Measurements from ENCODE around the gene RUSF1.
A peak's percentile ranks its signal among the peaks of the same experiment; 100 is the strongest.

Gene RUSF1

DNA sequence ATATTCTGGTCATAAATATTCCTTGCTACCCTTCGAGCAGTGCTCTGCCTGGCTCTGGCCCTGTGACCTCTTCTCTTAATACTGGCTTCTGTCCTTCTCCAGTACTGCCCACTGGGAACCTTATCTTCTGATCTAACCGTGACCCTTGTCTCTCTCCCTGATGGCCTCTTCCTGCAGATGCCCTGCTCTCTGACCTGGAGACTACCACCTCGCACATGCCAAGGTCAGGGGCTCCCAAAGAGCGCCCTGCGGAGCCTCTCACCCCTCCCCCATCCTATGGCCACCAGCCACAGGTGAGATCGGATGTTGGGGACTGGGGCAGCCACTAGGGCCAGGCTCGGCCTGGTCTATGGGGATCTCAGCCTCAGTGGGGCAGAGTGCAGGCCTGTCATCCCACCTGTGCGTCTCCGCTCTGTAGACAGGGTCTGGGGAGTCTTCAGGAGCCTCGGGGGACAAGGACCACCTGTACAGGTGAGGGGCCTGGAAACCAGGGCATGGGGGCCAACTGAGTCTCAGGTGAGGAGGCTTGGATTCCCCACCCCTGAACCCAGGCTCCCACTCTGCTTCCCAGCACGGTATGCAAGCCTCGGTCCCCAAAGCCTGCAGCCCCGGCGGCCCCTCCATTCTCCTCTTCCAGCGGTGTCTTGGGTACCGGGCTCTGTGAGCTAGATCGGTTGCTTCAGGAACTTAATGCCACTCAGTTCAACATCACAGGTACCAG, 34.8 kb downstream of the RUSF1 start:
- peaks cover 33% of the 10 kb centered on the region for H3K27me3 Mint-ChIP-seq
- H3K9me3 Mint-ChIP-seq = no peaks in the 10 kb centered on the region

DNA sequence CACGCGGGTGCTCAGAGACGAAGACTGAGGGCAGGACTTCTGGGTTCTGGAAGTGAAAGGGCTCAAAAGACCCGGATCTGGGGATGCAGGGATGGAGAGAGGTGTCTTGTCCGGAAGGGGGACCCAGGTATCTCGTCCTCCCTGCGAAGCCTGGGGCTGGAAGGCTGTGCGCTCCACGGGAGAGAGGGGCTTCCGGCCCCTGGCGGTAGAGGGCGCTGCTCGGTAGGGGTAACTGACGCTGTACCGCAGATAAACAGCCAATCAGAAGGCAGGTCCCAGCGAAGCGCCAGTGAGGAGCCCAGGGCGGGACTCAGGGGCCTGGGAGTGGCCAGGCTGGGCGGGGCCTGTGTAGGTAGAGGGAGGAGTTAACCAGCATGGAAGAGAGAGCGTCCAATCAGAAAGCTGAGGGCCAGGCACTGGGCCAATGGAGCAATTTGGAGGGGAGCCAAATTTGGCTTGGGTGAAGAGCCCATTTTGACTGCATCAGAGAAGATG, 35.4 kb downstream of the RUSF1 start:
- H3K27ac Mint-ChIP-seq = no peak overlapping the region
- peak; percentile 60 for DNase-seq
- H3K4me3 Mint-ChIP-seq = peak overlapping the region; percentile 70
- peaks cover 33% of the 10 kb centered on the region for H3K27me3 Mint-ChIP-seq
- no peaks in the 10 kb centered on the region for H3K9me3 Mint-ChIP-seq
- peaks cover 29% of the 10 kb centered on the region for H3K4me1 Mint-ChIP-seq (ENCODE audit: low read depth)
- no peaks in the 10 kb centered on the region for H3K36me3 Mint-ChIP-seq (ENCODE audit: low read depth)

More for the DNA sequence above, 34.8 kb downstream of the RUSF1 start:
- Mint-ChIP-seq H3K27ac (no peak overlapping the region), H3K4me3 (no peak overlapping the region), H3K36me3 (ENCODE audit: low read depth) (no peaks in the 10 kb centered on the region), H3K4me1 (ENCODE audit: low read depth) (peaks cover 29% of the 10 kb centered on the region)
- DNase-seq = no peak

DNA sequence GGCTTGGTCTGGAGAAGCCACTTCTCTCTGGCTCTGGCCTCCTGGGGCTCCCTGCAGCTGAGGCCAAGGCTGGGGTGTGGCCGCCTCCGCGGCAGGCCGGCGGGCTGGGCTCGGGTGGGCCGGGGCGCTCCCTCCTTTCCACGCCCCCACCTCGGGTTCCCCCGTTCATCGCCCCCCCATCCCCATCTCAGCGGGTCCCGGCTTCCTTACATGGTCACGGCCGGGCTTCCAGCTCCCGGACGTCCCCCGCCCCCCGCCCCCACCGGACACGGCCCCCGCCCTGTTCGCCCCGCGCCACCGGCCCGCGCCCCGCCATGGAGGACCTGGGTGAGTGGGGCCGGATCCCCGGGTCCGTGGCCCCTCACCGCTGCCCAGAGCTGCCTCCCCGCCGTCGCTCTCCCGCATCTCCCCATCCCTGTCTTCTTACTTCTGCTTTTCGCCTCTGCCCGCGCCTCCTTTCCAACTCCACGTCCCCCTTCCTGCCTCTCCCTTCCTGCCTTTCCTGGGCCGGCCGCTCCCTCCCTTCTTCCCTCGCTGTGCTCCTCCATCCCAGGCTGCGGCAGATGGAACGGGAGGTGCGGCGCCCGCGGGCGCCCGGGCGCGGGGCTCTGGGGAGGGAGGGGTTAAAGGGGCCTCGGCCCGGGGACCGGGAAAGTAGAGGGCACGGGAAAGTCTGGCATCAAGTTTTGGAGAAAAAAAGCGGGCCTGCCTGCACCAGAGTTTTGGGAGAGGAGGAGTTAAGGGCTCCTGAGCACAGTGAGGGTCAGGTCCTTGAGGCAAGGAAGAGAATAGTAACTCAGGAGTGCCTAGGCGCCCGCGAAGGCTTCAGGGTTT, 36.1 kb downstream of the RUSF1 start, which contains the start of gene TGFB1I1:
TGFB1I1 (plus strand) TSS at position 278 of the 834 bp plus-strand sequence; CDS start at position 315, 37 bp downstream.
- no peak within 1 kb of the TSS for H3K27ac Mint-ChIP-seq
- peak within 1 kb of the TSS; percentile 70 for H3K4me3 Mint-ChIP-seq
- peaks cover 33% of the 10 kb centered on the region for H3K27me3 Mint-ChIP-seq
- no peak for DNase-seq
- H3K4me1 Mint-ChIP-seq (ENCODE audit: low read depth) = peaks cover 29% of the 10 kb centered on the region
- H3K9me3 Mint-ChIP-seq = no peaks in the 10 kb centered on the region
- H3K36me3 Mint-ChIP-seq (ENCODE audit: low read depth) = peaks cover 5% of the 10 kb centered on the region

DNA sequence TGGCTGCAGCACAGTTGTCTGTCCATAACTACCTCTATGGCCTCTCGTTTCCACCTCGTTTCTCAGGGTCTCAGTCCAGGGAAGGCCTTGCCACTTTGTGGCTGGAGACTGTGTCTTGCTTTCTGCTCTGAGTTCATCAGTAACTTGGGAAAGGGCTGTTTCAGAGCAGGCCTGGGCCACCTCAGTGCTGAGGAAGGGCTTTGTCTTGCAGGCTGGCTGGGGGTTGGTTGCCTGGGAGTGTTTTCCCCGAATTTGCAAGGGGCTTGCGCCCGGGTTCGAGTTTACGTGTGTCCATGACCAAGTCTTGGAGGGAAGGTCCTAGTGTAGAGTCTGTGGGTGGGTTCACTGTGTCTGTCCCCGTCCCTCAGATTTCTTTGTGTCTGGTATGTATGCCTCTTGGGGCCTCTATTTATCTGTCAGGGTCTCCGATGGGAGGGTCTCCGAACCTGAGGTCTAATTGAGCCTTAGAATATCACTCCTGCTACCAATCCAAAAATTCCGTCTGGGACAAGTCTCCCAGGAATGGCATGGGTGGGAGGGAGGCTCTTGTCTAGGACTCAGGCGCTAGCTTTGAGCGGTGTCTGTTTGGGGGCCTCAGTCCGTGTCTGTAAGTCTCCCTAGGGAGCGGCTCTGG, 36.8 kb downstream of the RUSF1 start:
- H3K4me3 Mint-ChIP-seq = no peak overlapping the region
- no peak overlapping the region for H3K27ac Mint-ChIP-seq
- DNase-seq = no peak
- H3K27me3 Mint-ChIP-seq = peaks cover 31% of the 10 kb centered on the region
- H3K9me3 Mint-ChIP-seq = no peaks in the 10 kb centered on the region
- H3K36me3 Mint-ChIP-seq (ENCODE audit: low read depth) = peaks cover 10% of the 10 kb centered on the region
- H3K4me1 Mint-ChIP-seq (ENCODE audit: low read depth) = peaks cover 28% of the 10 kb centered on the region

DNA sequence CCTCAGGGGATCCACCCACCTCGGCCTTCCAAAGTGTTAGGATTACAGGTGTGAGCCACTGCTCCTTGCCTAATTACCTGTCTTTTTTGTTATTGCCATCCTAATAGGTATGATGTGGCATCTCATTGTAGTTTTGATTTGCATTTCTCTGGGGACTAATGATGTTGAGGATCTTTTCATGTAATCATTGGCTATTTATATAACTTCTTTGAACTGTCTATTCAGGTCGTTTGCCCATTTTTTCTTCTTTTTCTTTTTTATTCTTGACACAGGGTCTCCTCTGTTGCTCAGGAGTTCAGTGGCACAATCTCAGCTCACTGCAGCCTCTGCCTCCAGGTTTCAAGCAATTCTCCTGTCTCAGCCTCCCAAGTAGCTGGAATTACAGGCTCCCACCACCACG, 37.6 kb downstream of the RUSF1 start:
- no peaks in the 10 kb centered on the region for H3K9me3 Mint-ChIP-seq
- peaks cover 17% of the 10 kb centered on the region for H3K36me3 Mint-ChIP-seq (ENCODE audit: low read depth)
- DNase-seq = no peak
- H3K27me3 Mint-ChIP-seq = peaks cover 24% of the 10 kb centered on the region
- no peak overlapping the region for H3K27ac Mint-ChIP-seq
- no peak overlapping the region for H3K4me3 Mint-ChIP-seq
- H3K4me1 Mint-ChIP-seq (ENCODE audit: low read depth) = peaks cover 22% of the 10 kb centered on the region

DNA sequence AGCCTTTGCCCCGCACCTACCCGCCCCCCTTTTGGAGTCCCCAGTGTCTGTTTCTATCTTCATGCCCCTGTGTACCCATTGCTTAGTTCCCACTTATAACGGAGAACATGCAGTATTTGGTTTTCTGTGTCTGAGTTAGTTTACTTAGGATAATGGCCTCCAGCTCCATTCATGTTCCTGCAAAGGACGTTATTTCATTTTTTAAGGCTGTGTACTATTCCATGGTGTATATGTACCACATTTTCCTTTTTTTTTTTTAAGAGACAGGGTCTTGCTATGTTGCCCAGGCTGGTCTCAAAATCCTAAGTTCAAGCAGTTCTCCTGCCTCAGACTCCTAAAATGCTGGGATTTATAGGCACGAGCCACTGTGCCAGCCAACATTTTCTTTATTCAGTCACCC, 40.3 kb downstream of the RUSF1 start:
- H3K27ac Mint-ChIP-seq = no peak overlapping the region
- no peak for DNase-seq
- H3K4me3 Mint-ChIP-seq = no peak overlapping the region
- peaks cover 41% of the 10 kb centered on the region for H3K36me3 Mint-ChIP-seq (ENCODE audit: low read depth)
- H3K27me3 Mint-ChIP-seq = peaks cover 13% of the 10 kb centered on the region
- H3K4me1 Mint-ChIP-seq (ENCODE audit: low read depth) = peaks cover 21% of the 10 kb centered on the region
- H3K9me3 Mint-ChIP-seq = no peaks in the 10 kb centered on the region

DNA sequence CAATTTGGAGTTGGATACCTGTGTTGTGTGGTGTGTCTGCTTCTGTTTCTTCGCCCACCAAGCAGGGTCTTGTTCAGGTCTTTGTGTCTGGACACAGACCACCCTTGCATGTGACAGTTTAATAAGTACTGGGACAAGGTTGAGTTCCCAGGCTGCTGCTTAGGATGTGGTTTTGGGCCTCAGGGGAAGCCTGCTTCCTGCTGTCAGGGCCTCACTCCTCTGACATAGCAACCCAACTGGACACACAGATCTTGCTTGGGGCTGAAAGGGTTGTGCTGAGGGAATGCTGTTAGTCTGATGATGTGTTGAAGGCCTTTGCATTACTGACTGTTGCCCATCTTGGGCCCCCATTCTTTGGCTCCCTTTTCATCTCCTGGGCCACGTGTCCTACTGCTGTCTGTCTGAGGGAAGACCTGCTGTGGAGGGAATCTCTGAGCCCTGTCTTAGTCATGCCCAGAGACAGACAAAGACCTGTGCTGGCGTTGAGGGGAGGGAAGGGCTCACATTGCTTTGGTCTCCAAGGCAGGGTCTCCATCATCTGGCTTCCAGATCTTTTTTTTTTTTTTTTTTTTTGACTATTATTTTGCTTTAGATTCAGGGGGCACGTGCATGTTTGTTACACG, 40.9 kb downstream of the RUSF1 start:
- H3K4me3 Mint-ChIP-seq = no peak overlapping the region
- H3K27me3 Mint-ChIP-seq = peaks cover 7% of the 10 kb centered on the region
- H3K4me1 Mint-ChIP-seq (ENCODE audit: low read depth) = peaks cover 16% of the 10 kb centered on the region
- peak overlapping the region; percentile 78 for H3K27ac Mint-ChIP-seq
- no peak for DNase-seq
- H3K36me3 Mint-ChIP-seq (ENCODE audit: low read depth) = peaks cover 47% of the 10 kb centered on the region
- no peaks in the 10 kb centered on the region for H3K9me3 Mint-ChIP-seq

DNA sequence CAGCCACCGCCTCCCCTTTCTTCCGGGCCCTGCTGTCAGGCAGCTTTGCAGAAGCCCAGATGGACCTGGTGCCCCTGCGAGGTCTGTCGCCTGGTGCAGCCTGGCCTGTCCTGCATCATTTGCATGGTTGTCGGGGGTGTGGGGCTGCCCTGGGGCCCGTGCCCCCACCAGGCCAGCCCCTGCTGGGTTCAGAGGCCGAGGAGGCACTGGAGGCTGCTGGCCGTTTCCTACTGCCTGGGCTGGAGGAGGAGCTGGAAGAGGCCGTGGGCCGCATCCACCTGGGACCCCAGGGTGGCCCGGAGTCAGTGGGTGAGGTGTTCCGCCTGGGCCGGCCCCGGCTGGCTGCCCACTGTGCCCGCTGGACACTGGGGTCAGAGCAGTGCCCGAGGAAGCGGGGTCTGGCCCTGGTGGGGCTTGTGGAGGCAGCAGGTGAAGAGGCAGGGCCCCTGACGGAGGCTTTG, 41.8 kb downstream of the RUSF1 start:
- Mint-ChIP-seq H3K9me3 (no peaks in the 10 kb centered on the region), H3K4me1 (ENCODE audit: low read depth) (peaks cover 16% of the 10 kb centered on the region), H3K27ac (peak overlapping the region; percentile 78), H3K27me3 (peaks cover 5% of the 10 kb centered on the region), H3K36me3 (ENCODE audit: low read depth) (peaks cover 50% of the 10 kb centered on the region), H3K4me3 (no peak overlapping the region)
- no peak for DNase-seq

DNA sequence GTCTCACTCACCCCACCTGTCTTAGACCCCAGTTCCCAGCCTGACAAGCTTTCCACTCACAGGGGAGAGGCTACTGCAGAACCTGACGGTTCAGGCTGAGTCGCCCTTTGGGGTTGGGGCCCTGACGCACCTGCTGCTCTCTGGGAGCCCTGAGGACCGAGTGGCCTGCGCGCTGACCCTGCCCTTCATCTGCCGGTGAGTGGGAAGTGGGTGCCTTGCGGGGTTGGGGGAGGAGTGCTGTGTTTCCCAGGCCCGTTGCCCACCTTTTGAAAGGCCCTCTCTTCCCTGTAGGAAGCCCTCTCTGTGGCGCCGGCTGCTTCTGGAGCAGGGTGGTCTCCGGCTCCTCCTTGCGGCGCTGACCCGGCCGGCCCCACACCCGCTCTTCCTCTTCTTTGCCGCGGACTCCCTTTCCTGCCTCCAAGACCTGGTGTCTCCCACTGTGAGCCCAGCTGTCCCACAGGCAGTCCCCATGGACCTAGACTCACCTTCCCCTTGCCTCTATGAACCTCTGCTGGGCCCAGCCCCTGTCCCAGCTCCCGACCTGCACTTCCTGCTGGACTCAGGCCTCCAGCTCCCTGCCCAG, 42.3 kb downstream of the RUSF1 start:
- Mint-ChIP-seq H3K9me3 (no peaks in the 10 kb centered on the region), H3K27ac (no peak overlapping the region)

DNA sequence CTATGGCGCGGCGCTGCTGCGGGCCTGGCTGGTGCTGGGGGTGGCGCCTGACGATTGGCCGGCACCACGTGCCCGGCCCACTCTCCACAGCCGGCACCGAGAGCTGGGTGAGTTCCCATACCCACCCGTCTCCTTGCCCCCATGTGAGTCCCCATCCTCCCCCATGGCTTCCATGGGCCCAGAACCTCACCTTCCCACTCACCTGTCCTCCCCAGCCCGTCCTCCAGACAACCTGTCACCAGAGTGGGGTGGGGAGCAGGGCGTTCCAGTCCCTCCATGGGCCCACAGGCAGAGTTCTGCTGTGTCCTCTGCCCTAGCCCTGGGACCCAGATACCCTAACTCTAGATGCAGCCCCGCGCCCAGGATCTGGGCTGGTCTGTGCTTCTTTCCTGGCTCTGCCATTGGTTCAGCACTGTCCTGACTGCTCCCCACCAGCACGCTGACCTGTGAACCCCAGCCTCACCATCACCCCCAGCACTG, 43.4 kb downstream of the RUSF1 start:
- peaks cover 29% of the 10 kb centered on the region for H3K4me1 Mint-ChIP-seq (ENCODE audit: low read depth)
- no peaks in the 10 kb centered on the region for H3K27me3 Mint-ChIP-seq
- no peak overlapping the region for H3K4me3 Mint-ChIP-seq
- H3K36me3 Mint-ChIP-seq (ENCODE audit: low read depth) = peaks cover 50% of the 10 kb centered on the region
- DNase-seq = no peak
- no peak overlapping the region for H3K27ac Mint-ChIP-seq
- H3K9me3 Mint-ChIP-seq = no peaks in the 10 kb centered on the region

More for the DNA sequence above, 42.3 kb downstream of the RUSF1 start:
- Mint-ChIP-seq H3K4me3 (no peak overlapping the region), H3K27me3 (no peaks in the 10 kb centered on the region), H3K36me3 (ENCODE audit: low read depth) (peaks cover 50% of the 10 kb centered on the region), H3K4me1 (ENCODE audit: low read depth) (peaks cover 20% of the 10 kb centered on the region)
- no peak for DNase-seq

DNA sequence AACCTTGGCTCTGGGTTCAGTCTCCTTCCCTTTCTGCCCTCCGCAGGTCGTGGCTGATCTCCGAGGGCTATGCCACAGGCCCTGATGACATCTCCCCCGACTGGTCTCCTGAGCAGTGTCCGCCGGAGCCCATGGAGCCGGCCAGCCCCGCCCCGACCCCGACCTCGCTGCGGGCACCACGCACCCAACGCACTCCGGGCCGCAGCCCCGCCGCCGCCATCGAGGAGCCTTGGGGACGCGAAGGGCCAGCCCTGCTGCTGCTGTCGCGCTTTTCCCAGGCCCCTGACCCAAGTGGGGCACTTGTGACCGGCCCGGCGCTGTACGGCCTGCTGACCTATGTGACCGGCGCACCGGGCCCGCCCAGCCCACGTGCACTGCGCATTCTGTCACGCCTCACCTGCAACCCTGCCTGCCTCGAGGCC, 43.8 kb downstream of the RUSF1 start:
- no peak for DNase-seq
- H3K4me1 Mint-ChIP-seq (ENCODE audit: low read depth) = peaks cover 30% of the 10 kb centered on the region
- H3K27ac Mint-ChIP-seq = no peak overlapping the region
- no peaks in the 10 kb centered on the region for H3K9me3 Mint-ChIP-seq
- peaks cover 50% of the 10 kb centered on the region for H3K36me3 Mint-ChIP-seq (ENCODE audit: low read depth)
- no peaks in the 10 kb centered on the region for H3K27me3 Mint-ChIP-seq
- H3K4me3 Mint-ChIP-seq = no peak overlapping the region

DNA sequence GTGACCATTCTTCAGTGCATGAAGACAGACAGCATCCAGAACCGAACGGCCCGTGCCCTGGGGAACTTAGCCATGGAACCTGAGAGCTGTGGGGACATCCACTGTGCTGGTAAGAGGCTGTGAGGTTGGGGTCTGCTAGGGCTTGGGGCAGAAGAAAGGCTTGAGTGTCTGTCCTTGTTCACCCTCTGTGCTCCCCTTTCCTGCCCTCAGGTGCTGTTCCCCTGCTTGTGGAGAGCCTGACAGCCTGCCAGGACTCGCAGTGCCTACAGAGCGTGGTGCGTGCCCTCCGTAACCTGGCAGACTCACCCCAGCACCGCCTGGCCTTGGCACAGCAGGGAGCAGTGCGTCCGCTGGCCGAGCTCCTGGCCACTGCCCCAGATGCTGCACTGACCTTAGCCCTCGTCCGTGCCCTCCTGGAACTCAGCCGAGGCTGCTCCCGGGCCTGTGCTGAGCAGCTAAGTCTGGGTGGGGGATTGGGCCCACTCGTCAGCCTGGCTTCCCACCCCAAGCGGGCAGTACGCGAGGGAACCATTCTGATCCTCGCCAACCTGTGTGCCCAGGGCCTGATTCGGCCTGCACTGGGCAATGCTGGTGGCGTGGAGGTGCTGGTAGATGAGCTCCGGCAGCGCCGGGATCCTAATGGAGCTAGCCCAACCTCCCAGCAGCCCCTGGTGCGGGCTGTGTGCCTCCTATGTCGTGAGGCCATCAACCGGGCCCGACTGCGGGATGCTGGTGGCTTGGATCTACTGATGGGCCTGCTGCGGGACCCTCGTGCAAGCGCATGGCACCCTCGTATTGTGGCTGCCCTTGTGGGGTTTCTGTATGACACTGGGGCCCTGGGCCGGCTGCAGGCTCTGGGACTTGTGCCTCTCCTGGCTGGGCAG, 46.0 kb downstream of the RUSF1 start:
- DNase-seq = no peak
- H3K36me3 Mint-ChIP-seq (ENCODE audit: low read depth) = peaks cover 61% of the 10 kb centered on the region
- no peak overlapping the region for H3K27ac Mint-ChIP-seq
- H3K9me3 Mint-ChIP-seq = no peaks in the 10 kb centered on the region
- H3K27me3 Mint-ChIP-seq = no peaks in the 10 kb centered on the region
- H3K4me1 Mint-ChIP-seq (ENCODE audit: low read depth) = peaks cover 30% of the 10 kb centered on the region
- no peak overlapping the region for H3K4me3 Mint-ChIP-seq

All from activated T-cell treated with anti-CD3 and anti-CD28 coated beads, Interleukin-2, amount 50 U/mL, for 24 hours (primary cell).